K562 (cell line): Measurements from ENCODE around the gene COX18. TPM values are rescaled to one million over a fixed set of nuclear protein-coding genes. Genes with fewer than 3 reads are reported as not detected.
A peak's percentile ranks its signal among the peaks of the same experiment; 100 is the strongest.

Experiments
- ARNT ChIP-seq, 2 experiments: fragments of 450-650 bp; IDR thresholded peaks; 2 replicates each; pipeline ENCODE4 v1.6.1; 2016; ENCODE audit warnings: mild to moderate bottlenecking in 1 of 2
- BRCA1 ChIP-seq, 2 experiments: fragments of 450-650 bp in 1 of 2; sonication (generic) in 1 of 2; formaldehyde crosslinking in 1 of 2; IDR thresholded peaks; 2 replicates each; pipeline versions ENCODE4 v1.5.0 to v1.6.1; 2017 to 2020; ENCODE audit warnings: mild to moderate bottlenecking in 1 of 2, missing genetic modification reagents in 1 of 2
- FOSL1 ChIP-seq: fragments of 200-800 bp; sonication (Bioruptor generic); conservative IDR thresholded peaks from 2 replicates; pipeline ENCODE4 v1.6.1; 2016; ENCODE audit warnings: missing genetic modification characterization, missing compliant biosample characterization
- GMEB1 ChIP-seq: fragments of 250-450 bp; sonication (Bioruptor Pico); IDR thresholded peaks from 2 replicates; pipeline ENCODE4 v1.4.0; 2020; ENCODE audit warnings: mild to moderate bottlenecking
- GTF2F1 ChIP-seq: IDR thresholded peaks from 2 replicates; pipeline ENCODE4 v1.6.1; 2011; ENCODE audit warnings: low read depth, low read length, improper control_type of control experiment
- HBP1 ChIP-seq: fragments of 450-650 bp; formaldehyde crosslinking; IDR thresholded peaks from 2 replicates; pipeline ENCODE4 v1.4.0; 2022; ENCODE audit warnings: missing genetic modification characterization
- HMG20A ChIP-seq: fragments of 450-650 bp; formaldehyde crosslinking; conservative IDR thresholded peaks from 2 replicates; pipeline ENCODE4 v1.4.0; 2020; ENCODE audit warnings: mild to moderate bottlenecking, mixed read lengths
- L3MBTL2 ChIP-seq: fragments of 450-650 bp; IDR thresholded peaks from 2 replicates; pipeline ENCODE4 v1.6.1; 2016; ENCODE audit warnings: mild to moderate bottlenecking, moderate library complexity
- MBD2 ChIP-seq: sonication (generic); IDR thresholded peaks from 2 replicates; pipeline ENCODE4 v1.6.1; 2016; ENCODE audit warnings: low read depth, borderline replicate concordance
- PHB ChIP-seq: fragments of 250-450 bp; sonication (Bioruptor Pico); IDR thresholded peaks from 2 replicates; pipeline ENCODE4 v1.5.0; 2021
- PTBP1 ChIP-seq: fragments of 200-400 bp; formaldehyde crosslinking; IDR thresholded peaks from 2 replicates; pipeline ENCODE4 v1.6.1; 2017; ENCODE audit warnings: low read depth, low read length
- PTTG1 ChIP-seq: fragments of 450-650 bp; IDR thresholded peaks from 2 replicates; pipeline ENCODE4 v1.6.1; 2016; ENCODE audit warnings: low read depth, mild to moderate bottlenecking, missing genetic modification characterization, missing compliant biosample characterization
- RBBP5 ChIP-seq: fragments of 200-600 bp; sonication (generic); IDR thresholded peaks from 2 replicates; pipeline ENCODE4 v1.6.1; 2012; ENCODE audit warnings: borderline replicate concordance, mild to moderate bottlenecking, low read length, control low read depth, inconsistent platforms; ENCODE audit not compliant: insufficient read depth, poor library complexity, severe bottlenecking
- SIN3A ChIP-seq, 2 experiments: fragments of 150-350 bp in 1 of 2; IDR thresholded peaks; 2 replicates each; pipeline ENCODE4 v1.6.1; 2011 to 2016; ENCODE audit warnings: borderline replicate concordance in 2 of 2, low read depth in 2 of 2, low read length in 2 of 2, mild to moderate bottlenecking in 2 of 2, moderate library complexity in 2 of 2; ENCODE audit not compliant: control insufficient read depth in 1 of 2
- SOX6 ChIP-seq: fragments of 450-650 bp; IDR thresholded peaks from 2 replicates; pipeline ENCODE4 v1.6.1; 2014; ENCODE audit warnings: mild to moderate bottlenecking
- TFE3 ChIP-seq: fragments of 450-650 bp; formaldehyde crosslinking; IDR thresholded peaks from 2 replicates; pipeline ENCODE4 v1.4.0; 2020; ENCODE audit warnings: mild to moderate bottlenecking, mixed read lengths
- U2AF1 ChIP-seq: fragments of 200-400 bp; formaldehyde crosslinking; optimal IDR thresholded peaks from 2 replicates; pipeline ENCODE3; 2017; ENCODE audit warnings: mild to moderate bottlenecking, low read depth, low read length, moderate library complexity
- ZFX ChIP-seq: sonication (generic); formaldehyde crosslinking; IDR thresholded peaks from 2 replicates; pipeline ENCODE4 v1.8.0; 2022; ENCODE audit warnings: mild to moderate bottlenecking, missing genetic modification reagents, moderate library complexity
- ZHX1 ChIP-seq: fragments of 150-350 bp; conservative IDR thresholded peaks from 2 replicates; pipeline ENCODE4 v1.6.1; 2014; ENCODE audit warnings: low read length
- ZNF282 ChIP-seq: sonication (generic); formaldehyde crosslinking; IDR thresholded peaks from 2 replicates; pipeline ENCODE4 v1.8.1; 2023; ENCODE audit warnings: missing genetic modification reagents
- polyA plus RNA-seq, 8 experiments: library from polyadenylated mRNA; depleted of rRNA in 4 of 8; stranded (reverse) in 5 of 8; unstranded in 3 of 8; fragments of >200 nt; fragmentation: Nextera tagmentation in 2 of 8; fragmentation: Illumina TruSeq in 1 of 8; extraction: Ambion mirVana in 2 of 8; extraction: Trizol in 1 of 8; gene quantifications; 2 replicates each; pipeline versions ENCODE4 v1.2.1 to v1.2.3, GENCODE V29; 2011 to 2014; ENCODE audit warnings: inconsistent platforms in 1 of 8, missing spikeins in 1 of 8
- total RNA-seq, 7 experiments: library from RNA; depleted of rRNA in 6 of 7; stranded (reverse); fragments of >200 nt in 6 of 7; fragmentation: Illumina TruSeq in 2 of 7; extraction: Trizol in 2 of 7; gene quantifications; 2 replicates each; pipeline versions ENCODE4 v1.2.1 to v1.2.3, GENCODE V29; 2011 to 2021; ENCODE audit warnings: low replicate concordance in 1 of 7

Gene COX18
- total and polyA plus RNA-seq, 9 of the 15 experiments (the other 6 are each of a cell fraction or from before 2014, with no cell fraction given), result 7.0 to 21.3 (median 14.7) TPM

- TF ChIP-seq ZHX1 (no peak), L3MBTL2 (peak; percentile 62; the same call in 1 of the 2 replicates), TFE3 (no peak), MBD2 (no peak), ZNF282 (CRISPR knock-in tag) (no peak), HMG20A (CRISPR knock-in tag) (no peak), SOX6 (no peak), ZFX (CRISPR knock-in tag) (no peak), GMEB1 (CRISPR knock-in tag) (no peak), SIN3A (IDR thresholded peaks at IDR 0.05; ENCODE audit: borderline replicate concordance in 2 of 2, control insufficient read depth in 1 of 2, low read depth in 2 of 2, low read length in 2 of 2) (peak in 1 of 2 experiments; percentile 21; a peak in 1 of 4 replicates), BRCA1 (IDR thresholded peaks at IDR 0.05) (no peak), BRCA1 (CRISPR knock-in tag; IDR thresholded peaks at IDR 0.05) (no peak), GTF2F1 (no peak), PHB (CRISPR knock-in tag) (no peak), ARNT (IDR thresholded peaks at IDR 0.05) (no peak), FOSL1 (tag) (0 out of 2 replicates have a peak, but pooled peaks have one; percentile 20), PTBP1 (no peak), U2AF1 (no peak), PTTG1 (tag) (no peak), RBBP5 (no peak), HBP1 (no peak)
Observed at GRCh38 chr4:73103799-73104503, 34.4 kb upstream of the COX18 start (continued).
